GM12892 (cell line): ENCODE results near the gene VAV3.

Experiments
- DNase-seq: peaks from one replicate; pipeline ENCODE4 v3.0.0; 2011; ENCODE audit not compliant: insufficient read length
- FAIRE-seq: peaks from 2 replicates; lab custom pipeline; 2011; peaks lifted over from hg19 to GRCh38; lab: Jason Lieb, UNC
- POLR2A ChIP-seq: IDR thresholded peaks from 2 replicates; pipeline ENCODE4 v1.6.1; 2011; ENCODE audit warnings: low read depth, low read length, control low read depth
- POLR2AphosphoS5 ChIP-seq: IDR thresholded peaks from 2 replicates; pipeline ENCODE4 v1.6.1; 2011; ENCODE audit warnings: low read depth, low read length, control low read depth
- TAF1 ChIP-seq: IDR thresholded peaks from 2 replicates; pipeline ENCODE4 v1.6.1; 2011; ENCODE audit warnings: low read depth, mild to moderate bottlenecking, control low read depth, low read length, borderline replicate concordance

Gene VAV3

GRCh38 chr1:107949467-107950253, 15.3 kb downstream of the VAV3 start:
- TF ChIP-seq TAF1 (no peak), POLR2A (no peak), POLR2AphosphoS5 (no peak)
- DNase-seq (no peak), FAIRE-seq (peak; percentile 69)

GRCh38 chr1:107946794-107947193, 18.2 kb downstream of the VAV3 start:
- TF ChIP-seq POLR2A (no peak), POLR2AphosphoS5 (no peak), TAF1 (no peak)
- DNase-seq (no peak), FAIRE-seq (no peak)

- DNase-seq (no peak), FAIRE-seq (no peak)
- TF ChIP-seq POLR2AphosphoS5: no peak
- TF ChIP-seq POLR2A: no peak
- no peak for TF ChIP-seq TAF1
These were observed 21.3 kb downstream of the VAV3 start for GRCh38 chr1:107943694-107944093.

- DNase-seq (no peak), FAIRE-seq (no peak)
- TF ChIP-seq TAF1 (no peak), POLR2A (no peak), POLR2AphosphoS5 (no peak)
These were observed 22.2 kb downstream of the VAV3 start for GRCh38 chr1:107942814-107943213.

- FAIRE-seq (no peak), DNase-seq (no peak)
- TF ChIP-seq TAF1: no peak
- TF ChIP-seq POLR2AphosphoS5: no peak
- no peak for TF ChIP-seq POLR2A
These were observed 23.4 kb downstream of the VAV3 start for GRCh38 chr1:107941531-107941930.

- DNase-seq (no peak), FAIRE-seq (no peak)
- TF ChIP-seq POLR2AphosphoS5 (no peak), TAF1 (no peak), POLR2A (no peak)
These were observed 23.9 kb downstream of the VAV3 start for GRCh38 chr1:107941123-107941522.

GRCh38 chr1:107940701-107941100, 24.3 kb downstream of the VAV3 start:
- no peak for TF ChIP-seq POLR2A
- TF ChIP-seq POLR2AphosphoS5: no peak
- DNase-seq: no peak
- FAIRE-seq: no peak

GRCh38 chr1:107940017-107940577, 24.9 kb downstream of the VAV3 start:
- DNase-seq: no peak
- FAIRE-seq: no peak
- TF ChIP-seq POLR2AphosphoS5 (no peak), TAF1 (no peak), POLR2A (no peak)

- FAIRE-seq (no peak), DNase-seq (no peak)
- TF ChIP-seq POLR2AphosphoS5 (no peak), TAF1 (no peak), POLR2A (no peak)
These were observed 25.7 kb downstream of the VAV3 start for GRCh38 chr1:107939256-107939655.

GRCh38 chr1:107936498-107937481, 28.2 kb downstream of the VAV3 start:
- DNase-seq (no peak), FAIRE-seq (no peak)
- no peak for TF ChIP-seq TAF1
- TF ChIP-seq POLR2AphosphoS5: no peak
- TF ChIP-seq POLR2A: no peak

- no peak for TF ChIP-seq TAF1
- no peak; the same call in 1 of the 2 replicates for TF ChIP-seq POLR2AphosphoS5
- TF ChIP-seq POLR2A: no peak
- DNase-seq: no peak
- peak; percentile 91 for FAIRE-seq
These were observed 29.4 kb downstream of the VAV3 start for GRCh38 chr1:107935396-107936064.
